H9 (cell line): Measurements from ENCODE around the gene ATG4B. TPM values are rescaled to one million over a fixed set of nuclear protein-coding genes. Genes with fewer than 3 reads are reported as not detected.

Experiments
- DNase-seq: peaks from one replicate; pipeline ENCODE4 v3.0.0-alpha.2; 2017
- H2AFZ ChIP-seq: one replicate; pipeline ENCODE4 v1.6.1; 2013; ENCODE audit warnings: mild to moderate bottlenecking, low read length, control low read depth, moderate library complexity
- H2AK5ac ChIP-seq: 2 replicates; pipeline ENCODE4 v1.6.1; 2013; ENCODE audit warnings: low read length, control low read depth, mixed read lengths; ENCODE audit not compliant: insufficient read length
- H2BK120ac ChIP-seq: one replicate; pipeline ENCODE4 v1.6.1; 2013; ENCODE audit warnings: low read depth, mild to moderate bottlenecking, low read length, control low read depth, inconsistent platforms; ENCODE audit not compliant: poor library complexity, severe bottlenecking
- H2BK12ac ChIP-seq: 2 replicates; pipeline ENCODE4 v1.6.1; 2013; ENCODE audit warnings: low read length, control low read depth, mixed read lengths, low read depth; ENCODE audit not compliant: insufficient read length
- H2BK15ac ChIP-seq: 2 replicates; pipeline ENCODE4 v1.6.1; 2013; ENCODE audit warnings: low read depth, low read length, control low read depth
- H2BK20ac ChIP-seq: one replicate; pipeline ENCODE4 v1.6.1; 2013; ENCODE audit warnings: low read depth, mild to moderate bottlenecking, low read length, control low read depth, inconsistent platforms; ENCODE audit not compliant: poor library complexity, severe bottlenecking
- H2BK5ac ChIP-seq: 2 replicates; pipeline ENCODE4 v1.6.1; 2013; ENCODE audit warnings: low read length, control low read depth, mixed read lengths; ENCODE audit not compliant: insufficient read length
- H3K14ac ChIP-seq: 2 replicates; pipeline ENCODE4 v1.6.1; 2013; ENCODE audit warnings: low read length, control low read depth; ENCODE audit not compliant: insufficient read depth
- H3K18ac ChIP-seq: 2 replicates; pipeline ENCODE4 v1.6.1; 2013; ENCODE audit warnings: low read depth, mild to moderate bottlenecking, mixed read lengths, low read length, control low read depth; ENCODE audit not compliant: insufficient read length
- H3K23ac ChIP-seq: 2 replicates; pipeline ENCODE4 v1.6.1; 2013; ENCODE audit warnings: low read length, control low read depth, mixed read lengths, low read depth; ENCODE audit not compliant: insufficient read length
- H3K23me2 ChIP-seq: 2 replicates; pipeline ENCODE4 v1.6.1; 2013; ENCODE audit warnings: low read depth, mild to moderate bottlenecking, mixed read lengths, low read length, control low read depth; ENCODE audit not compliant: insufficient read length, poor library complexity, severe bottlenecking
- H3K27ac ChIP-seq: 2 replicates; pipeline ENCODE4 v1.5.1; 2013; ENCODE audit warnings: low read length, control low read depth, mixed read lengths, low read depth; ENCODE audit not compliant: insufficient read length
- H3K27me3 ChIP-seq: 2 replicates; pipeline ENCODE4 v1.6.1; 2013; ENCODE audit warnings: low read length, control low read depth, inconsistent platforms; ENCODE audit not compliant: insufficient read depth
- H3K4ac ChIP-seq: 2 replicates; pipeline ENCODE4 v1.6.1; 2013; ENCODE audit warnings: low read depth, mild to moderate bottlenecking, control low read depth, inconsistent platforms, low read length, moderate library complexity
- H3K4me1 ChIP-seq: 2 replicates; pipeline ENCODE4 v1.6.1; 2013; ENCODE audit warnings: low read length, control low read depth, inconsistent platforms; ENCODE audit not compliant: insufficient read depth
- H3K4me2 ChIP-seq: 2 replicates; pipeline ENCODE4 v1.6.1; 2013; ENCODE audit warnings: low read length, control low read depth, mixed read lengths; ENCODE audit not compliant: insufficient read length, insufficient read depth
- H3K56ac ChIP-seq: 2 replicates; pipeline ENCODE4 v1.6.1; 2013; ENCODE audit warnings: low read depth, mild to moderate bottlenecking, mixed read lengths, low read length, control low read depth; ENCODE audit not compliant: insufficient read length
- H3K79me1 ChIP-seq: 2 replicates; pipeline ENCODE4 v1.6.1; 2013; ENCODE audit warnings: low read depth, mild to moderate bottlenecking, moderate library complexity, low read length, control low read depth, inconsistent platforms; ENCODE audit not compliant: insufficient read depth, poor library complexity, severe bottlenecking
- H3K79me2 ChIP-seq: 2 replicates; pipeline ENCODE4 v1.6.1; 2013; ENCODE audit warnings: low read length, control low read depth, inconsistent platforms; ENCODE audit not compliant: insufficient read depth
- H3K9ac ChIP-seq: 2 replicates; pipeline ENCODE4 v1.6.1; 2013; ENCODE audit warnings: low read length, control low read depth, mixed read lengths; ENCODE audit not compliant: insufficient read length; ENCODE audit errors: extremely low read depth
- H3K9me3 ChIP-seq: one replicate; pipeline ENCODE4 v1.6.1; 2013; ENCODE audit warnings: low read depth, low read length, inconsistent platforms; ENCODE audit not compliant: control insufficient read depth
- H3T11ph ChIP-seq: one replicate; pipeline ENCODE4 v1.6.1; 2013; ENCODE audit warnings: mild to moderate bottlenecking, low read length, control low read depth, inconsistent platforms
- H4K20me1 ChIP-seq: one replicate; pipeline ENCODE4 v1.6.1; 2013; ENCODE audit not compliant: control insufficient read depth, insufficient read length, insufficient read depth
- H4K5ac ChIP-seq: 2 replicates; pipeline ENCODE4 v1.6.1; 2013; ENCODE audit warnings: low read depth, mild to moderate bottlenecking, mixed read lengths, low read length, control low read depth; ENCODE audit not compliant: insufficient read length
- H4K8ac ChIP-seq: replicated peaks from 2 replicates; pipeline ENCODE4 v1.6.1; 2013; ENCODE audit warnings: low read length, control low read depth, mixed read lengths, low read depth; ENCODE audit not compliant: insufficient read length
- H4K91ac ChIP-seq: 2 replicates; pipeline ENCODE4 v1.6.1; 2013; ENCODE audit warnings: low read depth, mild to moderate bottlenecking, moderate library complexity, mixed read lengths, low read length, control low read depth; ENCODE audit not compliant: insufficient read length
- H3K27ac Mint-ChIP-seq, 3 experiments: 2 replicates in 2 of 3; 3 replicates in 1 of 3; pipeline ENCODE4 v1.8.0; 2020 to 2021; ENCODE audit warnings: mixed read lengths in 3 of 3, mild to moderate bottlenecking in 1 of 3, moderate library complexity in 1 of 3
- H3K27me3 Mint-ChIP-seq: 2 replicates; pipeline ENCODE4 v1.8.0; 2021; ENCODE audit warnings: low read depth, mild to moderate bottlenecking, moderate library complexity, mixed read lengths
- H3K36me3 Mint-ChIP-seq, 3 experiments: 2 replicates in 2 of 3; 3 replicates in 1 of 3; pipeline ENCODE4 v1.8.0; 2020 to 2021; ENCODE audit warnings: low read depth in 3 of 3, mixed read lengths in 3 of 3; ENCODE audit not compliant: insufficient read depth in 1 of 3
- H3K4me1 Mint-ChIP-seq, 2 experiments: 2 replicates each; pipeline ENCODE4 v1.8.0; 2020; ENCODE audit warnings: mixed read lengths in 2 of 2
- H3K4me3 Mint-ChIP-seq, 2 experiments: 2 replicates in 1 of 2; 3 replicates in 1 of 2; pipeline ENCODE4 v1.8.0; 2020 to 2021; ENCODE audit warnings: mild to moderate bottlenecking in 2 of 2, mixed read lengths in 2 of 2, moderate library complexity in 1 of 2
- H3K9me3 Mint-ChIP-seq, 2 experiments: 2 replicates in 1 of 2; 3 replicates in 1 of 2; pipeline ENCODE4 v1.8.0; 2020; ENCODE audit warnings: mild to moderate bottlenecking in 2 of 2, mixed read lengths in 2 of 2, moderate library complexity in 1 of 2
- CTCF ChIP-seq: fragments of 200-600 bp; sonication (generic); conservative IDR thresholded peaks from 3 replicates; pipeline ENCODE4 v1.8.0; 2021; ENCODE audit warnings: antibody characterized with exemption, mild to moderate bottlenecking
- WGBS: extraction: QIAGEN DNeasy Blood & Tissue Kit; methylation state at CpG from one replicate; pipeline ENCODE4 v1.1.7; 2013; ENCODE audit warnings: missing lambda C conversion rate, low lambda C conversion rate, mixed read lengths; ENCODE audit not compliant: insufficient read length; ENCODE audit errors: extremely low coverage; 5-methylcytosine and 5-hydroxymethylcytosine counted together
- total RNA-seq: library from RNA; stranded (reverse); gene quantifications from 2 replicates; pipeline ENCODE4 v1.2.1, GENCODE V29; 2021

ATG4B gene
- total RNA-seq, 1 experiment from 2014 or later = 105 TPM

GRCh38 chr2:241635756-241636155 is 1.7 kb upstream of the ATG4B start:
- Histone ChIP-seq H3K9ac (peak overlapping the region; percentile 65), H4K8ac (no peak overlapping the region), H2AK5ac (no peak overlapping the region), H3K56ac (no peak overlapping the region), H3K79me2 (peaks cover 29% of the 10 kb centered on the region; the same call in 1 of the 2 replicates), H3K4me2 (peak overlapping the region; percentile 94), H2BK12ac (no peak overlapping the region), H2BK15ac (no peak overlapping the region), H2BK5ac (no peak overlapping the region), H3K4ac (no peak overlapping the region), H2AFZ (no peak overlapping the region), H3T11ph (no peak overlapping the region), H3K79me1 (peaks cover 15% of the 10 kb centered on the region), H3K9me3 (peaks cover 6% of the 10 kb centered on the region), H4K5ac (no peak overlapping the region), H3K23ac (no peak overlapping the region), H3K4me1 (peaks cover 3% of the 10 kb centered on the region), H2BK20ac (no peak overlapping the region), H3K14ac (no peak overlapping the region), H2BK120ac (no peak overlapping the region), H3K27ac (no peak overlapping the region), H3K27me3 (no peaks in the 10 kb centered on the region), H3K18ac (no peak overlapping the region), H4K91ac (no peak overlapping the region), H4K20me1 (no peaks in the 10 kb centered on the region), H3K23me2 (peaks cover 8% of the 10 kb centered on the region)
- DNase-seq = no peak
- Mint-ChIP-seq H3K27ac (peak overlapping the region in 2 of 3 experiments; percentile 62 to 75; a peak in 2 of 7 replicates), H3K36me3 (peaks cover 38 to 60% (median 44%) of the 10 kb centered on the region in 3 experiments), H3K9me3 (peaks cover 4 to 8% of the 10 kb centered on the region in 2 experiments; a peak in 4 of 5 replicates), H3K4me1 (peaks cover 20 to 21% of the 10 kb centered on the region in 2 experiments), H3K27me3 (no peaks in the 10 kb centered on the region), H3K4me3 (peak overlapping the region; percentile 80 to 89)
- WGBS = no CpG with 5 or more reads among the region's 6 CpGs
- no peak for TF ChIP-seq CTCF
